Brain pericyte (primary cell): ENCODE data around the gene RXFP4.
"Not testable (repeated sequence)": the region's sequence is repeated elsewhere in the genome, so short reads cannot be mapped to it uniquely, and the experiment has no call there.

Experiments used
- DNase-seq: peaks from one replicate; pipeline ENCODE4 v3.0.0-alpha.2; 2012; ENCODE audit warnings: low read depth, low spot score

The RXFP4 gene

DNA sequence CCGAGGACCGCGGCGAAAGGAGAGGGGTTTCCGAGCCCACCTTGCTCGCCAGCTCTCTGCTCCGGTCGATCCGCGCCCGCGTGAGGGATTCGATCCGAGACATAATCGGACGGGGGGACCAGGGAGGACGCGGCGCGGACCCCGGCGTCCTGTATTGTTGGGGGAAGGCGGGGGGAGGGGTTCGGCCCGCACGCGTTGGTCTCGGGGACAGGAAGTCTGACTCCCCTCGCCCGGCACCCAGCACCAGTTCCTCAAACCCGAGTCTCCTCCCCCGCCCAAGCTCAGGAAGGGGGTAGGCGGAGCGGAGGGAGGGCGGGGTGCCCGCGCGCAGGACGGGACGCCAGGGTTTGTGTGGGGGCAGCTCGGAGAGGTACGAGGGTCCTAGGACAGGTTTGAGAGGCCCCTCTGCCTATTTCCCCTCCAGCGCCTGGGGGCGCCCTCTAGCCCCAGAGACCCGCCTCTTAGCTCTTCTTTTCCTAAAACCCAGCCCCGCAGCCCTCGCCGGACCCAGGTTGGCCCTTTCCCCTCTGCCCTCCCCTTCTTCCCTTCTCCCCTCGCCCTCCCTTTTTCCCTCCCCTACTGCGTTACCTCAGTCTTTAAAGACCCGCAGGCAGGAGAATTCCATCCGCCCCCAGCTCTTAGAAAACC lies 37.0 kb downstream of the RXFP4 start, which contains the start of gene ARHGEF2:
Gene ARHGEF2, minus strand, starts transcription at position 223 of the 648 bp plus-strand sequence. Its CDS starts 120 bp downstream, at position 103.
- DNase-seq: no peak

DNA sequence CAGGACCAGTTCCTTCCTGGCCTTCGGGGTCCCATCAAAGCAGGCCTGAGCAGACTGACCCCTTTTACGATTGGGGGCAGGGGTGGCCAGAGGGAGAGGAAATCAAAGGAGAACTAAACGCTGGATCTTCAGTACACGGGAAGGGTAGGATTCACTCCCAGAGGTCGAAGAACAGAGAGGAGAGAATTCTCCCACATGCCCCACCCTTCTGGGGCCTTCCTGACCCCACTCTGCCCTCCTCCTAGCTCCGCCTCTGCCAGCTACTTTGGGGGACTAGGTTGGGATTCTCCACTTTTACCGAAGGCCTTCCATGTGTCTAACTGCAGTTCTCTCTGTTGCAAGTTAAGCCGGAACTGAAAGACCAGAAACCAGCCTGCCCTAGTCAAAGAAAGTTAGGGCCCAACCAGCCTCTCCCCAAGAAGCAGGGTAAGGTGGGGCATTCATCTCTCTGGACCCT lies 37.6 kb downstream of the RXFP4 start:
- DNase-seq: no peak

DNA sequence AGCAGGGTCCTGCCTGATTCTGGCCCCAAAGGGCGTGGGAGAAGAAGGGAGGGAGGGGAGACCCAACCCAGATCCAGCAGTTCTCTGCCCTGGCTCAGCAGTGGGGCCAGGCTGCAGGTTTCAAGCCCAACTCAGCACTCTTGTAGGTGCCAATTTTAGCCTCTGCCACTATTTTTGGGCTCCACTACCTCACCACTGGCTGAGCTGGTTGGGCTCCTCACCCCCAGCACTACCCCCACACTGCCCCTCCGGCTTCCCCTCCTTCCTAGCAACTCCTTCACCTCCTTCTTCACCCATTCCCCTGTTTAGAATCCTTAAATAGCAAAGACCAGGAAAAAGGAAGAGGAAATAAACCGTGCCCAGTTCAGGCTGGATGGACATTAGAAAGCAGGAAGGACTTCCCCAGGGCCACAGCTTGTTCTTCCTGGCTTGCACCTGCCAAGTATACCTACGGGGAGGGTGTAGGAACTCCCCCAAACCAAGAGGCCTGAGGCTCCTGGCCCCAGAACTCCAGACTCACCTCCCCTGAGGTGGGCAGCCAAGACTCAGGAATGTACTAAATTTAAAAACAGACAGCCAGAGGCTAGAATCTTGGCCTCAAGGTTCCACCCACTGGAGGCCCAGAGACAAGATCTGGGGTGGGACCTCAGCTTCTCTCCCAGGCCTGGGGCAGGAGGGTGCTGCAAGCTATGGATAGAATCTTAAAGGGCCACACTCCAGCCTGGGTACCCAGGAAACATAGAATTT lies 38.3 kb downstream of the RXFP4 start:
- DNase-seq: no peak

DNA sequence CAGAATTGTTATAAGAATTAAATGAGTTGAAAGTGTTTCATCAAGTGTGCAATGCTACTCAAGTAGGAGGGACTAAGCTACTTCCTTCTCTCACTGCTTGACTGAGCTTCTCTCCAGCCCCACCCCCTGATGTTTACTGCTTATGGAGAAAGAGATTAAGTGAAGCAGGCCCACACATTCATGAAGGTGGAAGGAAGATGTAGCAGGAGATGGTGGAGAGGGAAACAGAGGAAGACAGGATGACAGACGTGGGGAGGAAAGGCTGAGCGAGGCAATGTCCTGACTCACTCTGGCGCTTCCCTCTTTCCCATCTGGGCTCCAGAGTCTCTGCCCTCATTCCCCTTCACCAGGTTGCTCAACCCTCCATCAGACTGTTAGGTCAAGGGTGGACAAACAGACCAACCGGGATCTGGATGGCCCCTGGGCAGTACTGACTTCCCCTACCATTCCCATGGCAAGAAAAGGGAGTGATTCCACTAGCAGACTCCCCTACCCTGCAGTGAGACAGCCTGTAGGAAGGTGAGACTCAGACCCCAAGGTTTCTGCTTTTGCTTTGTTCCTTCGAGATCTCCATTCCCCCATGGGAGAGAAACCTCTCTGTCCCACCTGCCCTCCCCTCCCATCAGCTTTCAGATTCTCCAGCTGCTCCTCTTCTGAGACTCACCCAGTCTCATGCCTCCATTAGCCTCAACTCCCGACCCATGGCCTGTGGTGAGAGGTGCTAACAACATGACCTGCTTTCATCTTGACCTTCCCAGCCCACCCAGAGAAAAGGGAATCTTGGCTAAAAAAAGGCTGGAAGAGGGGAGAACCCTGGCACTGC lies 40.0 kb downstream of the RXFP4 start:
- no peak for DNase-seq

DNA sequence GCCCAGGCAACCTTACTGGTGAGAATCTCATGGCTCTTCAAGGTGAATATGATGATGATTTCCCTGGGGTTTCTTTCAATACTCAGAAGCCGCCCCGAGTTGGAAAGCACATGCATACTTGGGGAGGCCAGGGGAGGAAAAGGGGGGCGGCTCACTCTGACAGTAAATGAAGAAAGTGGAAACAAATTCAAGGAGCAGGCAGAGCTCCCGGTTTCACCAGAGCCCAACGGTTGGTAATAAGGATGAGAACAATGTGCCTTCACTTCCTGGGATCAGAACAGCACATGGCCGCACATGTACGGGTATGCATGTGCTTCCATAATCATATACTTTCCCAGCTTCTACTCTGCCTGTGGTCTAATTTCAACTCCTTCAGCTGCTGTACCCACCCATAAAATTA lies 40.7 kb downstream of the RXFP4 start:
- DNase-seq: no peak

DNA sequence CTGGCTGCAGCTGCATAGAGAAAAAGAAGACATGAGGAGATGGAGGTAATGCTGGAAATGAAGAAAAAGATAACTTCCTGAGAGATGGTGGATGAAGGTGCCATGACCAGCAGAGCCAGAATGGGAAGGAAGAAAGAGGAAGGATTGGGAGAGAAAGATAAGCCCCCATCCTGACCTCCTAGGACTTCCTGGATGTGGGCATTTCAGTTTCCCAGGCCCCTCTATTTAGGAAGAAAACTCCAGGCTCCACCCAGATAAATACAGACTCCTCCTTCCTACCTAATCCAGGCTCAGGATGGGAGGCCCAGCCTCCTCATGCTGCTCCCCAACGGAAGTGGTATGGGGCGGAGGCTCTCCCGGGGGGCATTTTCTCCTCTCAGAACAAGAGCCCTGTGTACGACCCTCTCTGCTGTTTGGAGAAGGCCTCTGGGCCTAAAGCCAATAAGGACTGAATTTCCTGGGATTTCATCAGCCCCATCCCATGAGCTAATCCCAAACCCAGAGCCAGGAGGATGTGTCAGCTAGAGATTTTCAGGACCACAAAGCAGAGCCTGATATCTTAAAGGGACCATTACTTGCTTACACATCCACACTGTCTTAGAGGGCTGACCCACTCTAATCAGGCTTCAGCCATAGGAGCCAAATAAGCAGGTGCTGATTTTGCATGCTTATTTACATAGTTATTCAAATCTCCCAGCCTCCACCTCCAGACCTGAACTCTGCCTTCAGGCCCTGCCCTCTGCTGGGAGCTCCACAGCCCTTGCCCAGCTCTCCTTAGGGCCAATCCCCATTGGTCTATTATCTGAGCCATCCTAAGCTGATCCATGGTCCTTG lies 42.0 kb downstream of the RXFP4 start:
- DNase-seq: no peak

DNA sequence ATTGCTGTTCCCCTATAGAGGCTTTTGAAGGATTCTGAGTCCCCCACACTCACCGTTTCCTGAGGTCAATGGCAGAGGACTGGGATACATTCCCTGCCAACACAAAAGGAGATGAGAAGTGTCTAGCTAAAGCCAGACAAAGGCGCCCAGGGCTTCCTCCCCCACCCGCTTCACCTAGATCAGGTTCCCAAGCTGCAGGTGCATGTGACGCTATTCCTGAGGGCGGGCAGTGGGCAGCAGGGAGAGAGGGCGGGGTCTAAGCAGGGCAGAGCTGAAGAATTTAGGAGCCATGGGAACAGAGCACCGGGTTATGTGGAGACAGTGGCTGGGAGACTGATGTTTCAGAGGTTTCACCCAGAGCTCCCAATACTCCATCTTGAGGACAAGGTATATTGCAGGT lies 42.9 kb downstream of the RXFP4 start:
- DNase-seq: no peak

DNA sequence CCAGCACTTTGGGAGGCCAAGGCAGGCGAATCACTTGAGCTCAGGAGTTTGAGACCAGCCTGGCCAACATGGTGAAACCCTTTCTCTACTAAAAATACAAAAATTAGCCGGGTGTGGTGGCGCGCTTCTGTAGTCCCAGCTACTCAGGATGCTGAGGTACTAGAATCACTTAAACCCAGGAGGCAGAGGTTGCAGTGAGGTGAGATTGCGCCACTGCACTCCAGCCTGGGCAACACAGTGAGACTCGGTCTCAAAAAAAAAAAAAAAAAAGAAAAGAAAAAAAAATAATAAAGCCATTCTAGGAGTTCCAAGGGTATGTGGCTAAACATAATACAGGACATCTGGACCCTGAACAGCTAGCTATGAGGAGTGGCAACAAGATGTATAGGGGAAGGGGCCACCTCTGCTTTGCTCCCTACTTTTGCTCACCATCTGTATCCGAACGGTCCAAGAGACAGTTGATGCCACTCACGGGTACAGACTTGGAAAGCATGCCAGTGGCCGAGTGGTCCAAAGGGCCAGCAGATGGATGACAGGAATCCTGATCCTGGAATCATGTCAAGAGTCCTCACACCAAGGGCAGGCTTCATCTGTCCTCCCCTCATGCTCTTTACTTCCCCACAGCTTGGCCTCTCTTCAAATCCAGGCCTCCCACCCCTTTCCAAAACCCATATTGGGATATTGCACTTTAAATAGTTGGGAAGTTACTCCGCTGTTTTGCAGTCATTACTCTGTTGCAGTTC lies 43.6 kb downstream of the RXFP4 start:
- DNase-seq: not testable (repeated sequence)

DNA sequence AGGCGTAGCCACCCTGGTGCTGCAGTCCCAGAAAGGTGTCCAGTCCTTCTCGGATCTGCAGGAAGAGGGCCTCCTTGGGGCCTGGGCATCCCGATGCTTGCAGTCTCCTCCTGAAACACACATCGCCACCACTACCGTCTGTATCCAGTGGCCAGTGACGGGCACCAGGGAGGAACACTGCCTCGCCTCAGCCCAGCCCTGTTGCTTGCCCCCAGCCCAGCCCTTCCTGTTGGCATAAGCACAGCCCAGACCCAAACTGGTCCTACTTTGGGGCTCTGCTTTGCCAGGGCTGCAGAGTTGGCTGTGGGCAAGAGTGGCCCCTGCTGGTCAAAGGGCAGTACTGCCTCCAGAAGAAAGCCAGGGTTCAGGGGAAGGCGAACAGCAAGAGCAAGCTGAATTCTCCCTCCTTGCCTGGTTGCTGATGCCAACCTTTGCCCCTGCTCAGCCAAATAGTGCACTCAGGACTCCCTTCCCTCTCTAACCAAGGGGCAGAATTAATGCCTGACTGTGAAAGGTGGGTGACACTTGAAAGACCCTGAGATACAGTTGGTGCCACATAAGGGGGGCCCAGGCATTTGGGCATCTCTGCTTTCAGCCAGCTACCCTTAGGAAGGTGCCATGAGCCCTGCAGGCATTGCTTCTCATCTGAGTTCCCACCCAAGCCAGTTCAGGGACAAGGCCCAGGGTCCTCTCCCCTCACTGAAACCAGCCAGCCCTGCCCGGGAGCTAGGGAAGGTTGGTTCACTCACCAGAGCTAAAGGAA lies 48.0 kb downstream of the RXFP4 start:
- DNase-seq: no peak

DNA sequence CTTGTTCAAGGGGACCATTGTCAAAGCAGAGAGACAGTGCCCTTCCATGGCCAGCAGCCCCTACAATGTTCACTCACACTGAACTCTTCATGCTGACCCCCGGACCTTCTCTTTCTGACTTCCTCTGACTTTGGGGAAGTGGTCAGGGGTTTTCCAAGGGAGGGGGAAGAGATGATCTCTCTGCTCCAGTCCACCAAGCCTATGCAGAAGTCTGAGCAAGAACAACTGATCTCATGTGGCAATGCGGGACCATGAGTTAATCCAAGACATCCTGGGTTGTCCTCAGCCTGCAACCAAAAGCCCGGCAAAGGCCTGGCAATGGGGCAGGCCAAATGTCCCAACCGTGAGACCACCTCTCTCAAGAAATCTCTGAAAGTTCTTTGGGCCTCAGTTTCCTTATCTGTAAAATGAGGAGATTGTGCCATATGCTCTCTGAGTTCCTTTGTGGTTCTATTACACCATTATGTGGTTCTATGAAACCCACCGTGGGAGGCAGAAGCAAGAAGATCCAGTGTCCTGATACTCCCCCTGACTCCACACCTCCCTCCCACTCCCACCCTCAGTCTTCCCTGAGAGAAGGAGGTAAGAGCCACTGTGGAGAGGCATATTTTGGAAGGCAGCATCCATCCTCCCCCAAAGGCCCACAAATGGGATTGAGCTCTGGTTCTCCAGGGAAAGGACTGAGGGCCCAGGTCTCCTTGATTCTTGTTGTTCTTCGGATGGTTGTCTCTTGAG lies 48.7 kb downstream of the RXFP4 start:
- no peak for DNase-seq
